Glomerular endothelial cell (primary cell): ENCODE measurements around the gene NALCN. TPM values are rescaled to one million over a fixed set of nuclear protein-coding genes. Genes with fewer than 3 reads are reported as not detected.
A peak's percentile ranks its signal among the peaks of the same experiment; 100 is the strongest.

Experiments
- DNase-seq: peaks from one replicate; pipeline ENCODE4 v3.0.0-alpha.2; 2011; ENCODE audit warnings: low read depth, low spot score; ENCODE audit errors: extremely low read depth
- total RNA-seq: library from RNA; depleted of rRNA; stranded (reverse); fragments of >200 nt; gene quantifications from 2 replicates; pipeline ENCODE4 v1.2.3, GENCODE V29; 2015

NALCN gene
- total RNA-seq, 1 donor from 2014 or later = 2.5 TPM

- no peak for DNase-seq
These were observed 275.4 kb downstream of the NALCN start for GRCh38 chr13:101140936-101141335.

- DNase-seq = no peak
These were observed 276.1 kb downstream of the NALCN start for GRCh38 chr13:101140087-101140770.

DNA sequence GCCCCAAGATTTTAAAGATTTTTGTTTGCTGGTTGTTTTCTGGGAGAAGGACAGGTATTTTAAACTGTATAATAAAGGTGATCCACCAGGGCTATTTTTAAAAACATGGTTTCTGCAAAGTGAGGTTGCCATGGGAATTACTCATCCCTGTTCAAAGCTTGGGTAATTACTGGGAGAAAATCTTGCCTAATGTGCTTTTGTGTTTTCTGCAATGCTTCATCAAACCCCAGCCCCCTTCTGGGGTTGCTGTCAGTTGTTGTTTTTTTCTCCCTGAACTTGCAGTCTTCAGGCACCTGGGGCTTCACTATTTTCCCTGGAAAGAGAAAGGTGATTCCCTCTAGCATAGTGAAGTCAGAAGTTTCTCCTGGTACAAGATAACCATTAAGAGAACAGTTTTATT, 277.2 kb downstream of the NALCN start:
- DNase-seq = no peak

GRCh38 chr13:101127741-101128353, 288.5 kb downstream of the NALCN start:
- DNase-seq = peak; percentile 36

DNA sequence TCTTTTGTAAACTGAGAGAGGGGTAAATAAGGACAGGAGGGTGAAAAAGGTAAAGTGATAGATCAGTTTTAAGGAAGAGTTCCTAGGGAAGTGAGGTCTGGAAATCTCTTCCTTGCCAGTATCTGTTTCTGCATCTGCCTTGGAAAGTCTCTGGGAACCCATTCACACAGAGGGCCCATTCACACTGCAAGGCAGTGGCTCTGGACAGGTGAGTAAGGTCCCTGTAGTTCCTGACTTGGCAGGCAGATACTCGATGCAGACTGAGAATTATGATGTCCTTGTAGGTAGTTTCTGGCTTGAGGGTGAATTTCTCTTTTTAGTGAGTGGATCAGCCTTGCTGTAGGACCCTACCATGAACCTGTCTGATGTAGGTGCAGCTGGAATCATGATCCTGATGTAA, 293.3 kb downstream of the NALCN start:
- no peak for DNase-seq

DNA sequence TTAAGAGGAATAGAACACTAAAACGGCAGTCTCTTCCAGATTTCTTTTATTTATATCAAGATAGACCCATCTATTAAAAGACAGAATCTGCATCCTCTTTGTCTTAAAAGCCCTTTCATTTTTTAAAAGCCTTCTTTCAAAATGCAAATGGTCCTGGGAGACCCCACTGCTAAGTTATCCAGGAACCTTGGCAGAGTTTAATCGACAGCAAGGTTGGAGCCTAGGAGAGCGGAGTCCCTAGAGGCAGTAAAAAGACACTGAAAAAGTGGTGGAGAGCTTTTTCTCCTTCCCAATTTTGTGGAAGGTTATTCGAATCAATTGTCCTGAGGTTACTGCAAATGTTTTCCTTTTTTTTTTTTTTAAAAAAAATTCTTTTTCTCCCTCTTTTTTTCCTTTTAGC, 294.7 kb downstream of the NALCN start:
- no peak for DNase-seq

- no peak for DNase-seq
These were observed 296.3 kb downstream of the NALCN start for GRCh38 chr13:101120007-101120406.

DNA sequence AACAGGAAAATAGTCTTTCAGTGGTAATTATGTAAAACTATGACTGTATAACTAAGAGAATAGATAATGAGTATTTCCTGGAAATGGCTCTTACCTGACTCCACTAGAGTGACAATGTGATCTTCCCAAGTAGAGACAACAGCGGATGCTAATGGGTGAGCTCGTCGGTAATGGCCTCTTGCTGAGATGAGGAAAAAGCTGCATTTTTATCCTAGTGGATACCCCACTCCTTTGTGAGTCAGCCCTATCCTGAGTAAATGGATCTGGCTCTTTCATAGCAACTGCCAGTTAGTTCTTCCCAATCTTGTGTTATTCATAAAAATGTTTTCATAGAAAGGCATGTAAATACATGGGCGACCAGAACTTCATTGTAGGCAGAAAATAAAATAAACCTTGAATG, 299.5 kb downstream of the NALCN start:
- no peak for DNase-seq

GRCh38 chr13:101116341-101116740, 300.0 kb downstream of the NALCN start:
- DNase-seq = no peak

DNA sequence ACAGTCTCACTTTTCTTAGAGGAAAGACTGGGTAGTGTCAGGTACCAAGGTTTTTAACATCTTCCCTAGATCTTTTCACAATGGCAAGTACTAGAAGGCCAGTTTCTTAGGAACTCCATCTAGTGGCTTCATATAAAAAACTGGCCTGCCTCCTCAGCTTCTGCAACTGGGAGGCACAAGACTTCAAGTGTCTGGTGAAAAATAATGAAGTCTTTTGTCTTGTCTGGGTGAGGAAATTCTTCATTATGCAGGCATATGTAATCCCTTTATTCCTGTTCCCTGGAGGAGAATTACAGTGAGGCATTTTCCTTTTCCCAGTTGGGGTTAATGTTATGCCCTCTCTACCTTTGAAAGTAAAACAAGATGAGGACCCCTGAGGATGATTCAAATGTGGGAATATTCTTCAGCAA, 300.5 kb downstream of the NALCN start:
- DNase-seq = no peak

DNA sequence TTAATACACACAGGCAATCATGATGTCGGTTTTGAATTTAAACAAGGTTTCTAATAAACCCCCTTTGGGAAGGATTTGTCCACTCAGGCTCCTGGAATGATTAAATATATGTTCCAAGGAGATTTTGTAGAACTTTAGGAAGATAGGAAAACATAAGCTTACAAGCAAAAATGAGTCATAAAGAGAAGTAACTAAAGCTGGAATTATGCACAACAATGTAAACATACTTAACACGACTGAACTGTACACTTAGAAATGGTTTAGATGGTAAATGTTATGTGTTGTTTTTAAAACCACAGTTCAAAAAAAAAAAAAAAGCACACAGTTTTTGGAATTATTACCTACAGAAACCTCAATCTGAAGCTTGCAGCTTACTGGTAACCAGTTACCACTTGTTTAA, 304.4 kb downstream of the NALCN start:
- DNase-seq = no peak

DNA sequence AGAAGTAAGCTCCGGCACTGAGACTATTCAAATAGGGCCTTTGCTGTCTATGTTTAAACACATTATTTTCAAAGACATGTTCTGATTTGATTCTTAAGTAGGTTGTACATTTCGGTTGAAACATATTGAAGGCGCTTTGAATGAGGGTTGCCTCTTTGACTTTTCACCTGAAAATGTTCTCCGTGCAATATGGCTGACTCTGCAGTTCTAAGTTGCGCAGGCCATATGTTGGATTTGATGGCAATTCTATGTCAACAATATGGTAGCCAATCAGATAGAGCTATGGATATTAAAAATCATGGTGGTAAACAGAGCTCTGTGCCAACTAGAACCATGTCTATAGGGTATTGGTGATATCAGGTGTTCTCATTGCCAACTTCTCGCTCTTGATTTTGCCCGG, 307.3 kb downstream of the NALCN start:
- no peak for DNase-seq

DNA sequence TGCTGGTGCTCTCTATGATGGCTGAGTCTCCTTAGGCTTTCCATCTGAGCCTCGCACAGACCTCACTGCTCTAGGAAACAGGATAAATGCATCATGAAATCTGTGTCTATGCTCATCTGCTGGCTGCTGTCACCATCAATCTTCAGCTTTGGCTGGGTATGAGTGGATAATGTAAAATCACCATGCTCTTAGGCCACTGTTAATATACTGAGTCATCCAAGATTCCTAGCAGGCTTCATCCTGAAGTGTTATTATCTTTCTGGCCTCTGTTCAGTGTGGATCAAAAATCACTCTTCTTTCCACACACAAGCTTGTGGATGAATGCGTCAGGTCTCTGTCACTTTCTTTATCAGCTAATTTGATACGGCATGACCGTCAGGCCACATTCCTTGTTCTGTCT, 317.4 kb downstream of the NALCN start:
- no peak for DNase-seq

- DNase-seq = no peak
These were observed 323.3 kb downstream of the NALCN start for GRCh38 chr13:101092985-101093384.

GRCh38 chr13:101090287-101090686, 326.0 kb downstream of the NALCN start:
- no peak for DNase-seq

GRCh38 chr13:101085551-101085950, 330.8 kb downstream of the NALCN start:
- DNase-seq = no peak

GRCh38 chr13:101082441-101082840, 333.9 kb downstream of the NALCN start:
- no peak for DNase-seq

GRCh38 chr13:101080616-101081015, 335.7 kb downstream of the NALCN start:
- DNase-seq = no peak

- DNase-seq = no peak
These were observed 351.0 kb downstream of the NALCN start for GRCh38 chr13:101065329-101065728.

GRCh38 chr13:101059793-101060192, 356.5 kb downstream of the NALCN start:
- no peak for DNase-seq

DNA sequence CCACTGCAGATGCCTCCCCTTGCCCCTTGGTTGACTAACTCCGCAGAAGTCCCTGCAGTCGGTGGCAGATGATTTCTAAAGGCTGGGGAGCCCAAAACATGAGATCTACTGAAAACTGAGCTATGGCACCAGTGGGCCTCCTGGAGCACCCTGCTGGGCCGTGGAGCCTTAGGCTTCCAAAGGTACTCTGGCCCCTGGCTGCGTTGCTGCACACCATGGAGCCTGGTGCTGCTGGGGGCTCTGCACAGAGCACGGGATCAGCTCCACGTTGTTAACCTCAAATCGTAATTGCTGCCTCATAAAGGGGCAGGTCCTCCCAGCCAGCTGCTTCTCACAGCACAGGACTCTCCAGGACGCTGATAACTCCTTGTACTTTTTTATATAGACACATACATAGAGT, 357.5 kb downstream of the NALCN start:
- no peak for DNase-seq

DNA sequence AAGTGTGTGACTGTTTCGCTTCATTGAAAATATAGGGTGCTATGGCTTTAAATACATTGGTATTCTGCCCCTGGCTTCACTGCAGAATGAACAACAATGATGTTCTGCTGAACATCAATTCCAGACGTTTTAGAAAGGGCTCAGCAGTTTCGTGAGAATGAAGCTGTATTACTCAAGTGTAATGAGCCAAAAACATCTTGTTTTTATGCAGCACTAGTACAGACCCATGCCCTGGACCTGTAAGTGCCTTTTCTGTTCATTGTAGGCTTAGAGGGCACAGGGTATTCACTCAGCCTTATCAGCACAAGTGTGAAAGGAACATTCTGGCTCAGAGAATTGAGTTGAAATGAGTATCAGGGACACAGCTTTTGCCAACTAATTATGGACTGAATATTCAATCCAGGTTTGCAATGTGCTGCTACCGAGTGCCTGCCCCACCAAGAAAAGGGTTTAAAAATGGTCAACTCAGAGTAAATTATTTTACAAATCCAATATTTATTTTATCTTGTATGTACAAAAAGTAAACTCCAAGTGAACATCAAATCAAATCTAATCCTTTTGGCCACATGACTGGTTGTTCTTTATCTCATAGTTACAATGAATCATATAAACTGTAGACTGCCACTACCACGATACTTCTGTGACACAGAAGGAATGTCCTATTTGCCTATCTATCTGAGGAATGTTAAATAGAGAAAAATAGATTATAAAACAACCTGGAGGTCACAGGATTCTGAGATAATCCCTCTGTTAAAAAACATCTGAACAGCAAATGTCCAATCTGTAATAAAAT, 362.8 kb downstream of the NALCN start:
- DNase-seq = no peak
